Testis (tissue), 2 donors: ENCODE measurements around the gene ATP6V1B1.

Experiments
- CTCF ChIP-seq, 3 experiments: fragments of 450-650 bp in 2 of 3; fragments of 200-600 bp in 1 of 3; sonication (generic) in 1 of 3; IDR thresholded peaks; one replicate each; pipeline ENCODE4 v1.5.1; 2016 to 2019; ENCODE audit warnings: antibody characterized with exemption in 3 of 3, mild to moderate bottlenecking in 2 of 3, moderate library complexity in 1 of 3
- POLR2A ChIP-seq: fragments of 450-650 bp; IDR thresholded peaks from one replicate; pipeline ENCODE4 v1.6.1; 2017; ENCODE audit warnings: antibody characterized with exemption, mild to moderate bottlenecking, moderate library complexity

GRCh38 chr2:70932631-70933230 is 3.0 kb upstream of the ATP6V1B1 start:
- TF ChIP-seq CTCF (IDR thresholded peaks at IDR 0.05): no peak
- no peak for TF ChIP-seq POLR2A
